Esophagus muscularis mucosa (tissue), 4 donors: ENCODE measurements around the gene NSMCE3.
"Not testable (repeated sequence)": the region's sequence is repeated elsewhere in the genome, so short reads cannot be mapped to it uniquely, and the experiment has no call there.

Experiments
- CTCF ChIP-seq, 3 experiments: fragments of 200-600 bp in 2 of 3; fragments of 450-650 bp in 1 of 3; sonication (generic) in 2 of 3; IDR thresholded peaks; one replicate each; pipeline ENCODE4 v1.5.1; 2017 to 2019; ENCODE audit warnings: antibody characterized with exemption in 3 of 3, mild to moderate bottlenecking in 2 of 3, moderate library complexity in 1 of 3
- EP300 ChIP-seq: sonication (generic); formaldehyde crosslinking; IDR thresholded peaks from one replicate; pipeline ENCODE4 v1.6.1; 2017; ENCODE audit warnings: antibody characterized with exemption
- POLR2A ChIP-seq: fragments of 450-650 bp; IDR thresholded peaks from one replicate; pipeline ENCODE4 v1.6.1; 2017; ENCODE audit warnings: antibody characterized with exemption, moderate library complexity, mild to moderate bottlenecking, low read depth
- POLR2AphosphoS5 ChIP-seq, 2 donors: sonication (generic); formaldehyde crosslinking; IDR thresholded peaks; one replicate each; pipeline ENCODE4 v1.6.1; 2017; ENCODE audit warnings: antibody characterized with exemption in 2 of 2

- TF ChIP-seq POLR2A; POLR2AphosphoS5 (IDR thresholded peaks at IDR 0.05); CTCF (IDR thresholded peaks at IDR 0.05); EP300: not testable (repeated sequence)
Observed at GRCh38 chr15:29224235-29224986, 45.2 kb downstream of the NSMCE3 start.
